ENCODE measurements around the gene PTPRD.

Gene PTPRD

DNA sequence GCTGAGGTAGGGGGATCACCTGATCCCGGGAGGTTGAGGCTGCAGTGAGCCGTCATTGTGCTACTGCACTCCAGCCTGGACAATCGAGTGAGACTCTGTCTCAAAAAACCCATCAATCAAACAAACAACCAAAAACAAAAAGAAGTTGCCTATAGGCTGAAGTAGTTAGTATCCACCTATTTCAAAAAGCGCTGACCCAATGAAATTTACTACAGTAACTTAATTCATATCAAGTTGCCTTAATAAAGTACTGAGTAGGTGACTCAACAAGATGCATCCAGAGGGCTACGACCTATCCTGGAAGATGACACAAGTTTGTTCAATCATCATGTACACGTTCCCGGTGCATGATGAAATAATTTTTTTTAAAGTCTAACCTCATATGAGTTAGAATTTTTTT, 2164.6 kb downstream of the PTPRD start:
- Histone ChIP-seq H3K9ac (ENCODE audit: low read length) (no peak overlapping the region), H3K9me3 (ENCODE audit: control insufficient read depth, low read length) (no peaks in the 10 kb centered on the region), H3K27me3 (replicated peaks; ENCODE audit: control insufficient read depth, insufficient read depth, low read length) (no peaks in the 10 kb centered on the region), H3K4me3 (ENCODE audit: low read length) (no peak overlapping the region), H3K4me1 (ENCODE audit: control insufficient read depth, insufficient read depth, low read length) (no peaks in the 10 kb centered on the region), H3K36me3 (ENCODE audit: control insufficient read depth, insufficient read depth, low read length, severe bottlenecking) (peaks cover 4% of the 10 kb centered on the region)
- no peak for DNase-seq (ENCODE audit: low read depth)

DNA sequence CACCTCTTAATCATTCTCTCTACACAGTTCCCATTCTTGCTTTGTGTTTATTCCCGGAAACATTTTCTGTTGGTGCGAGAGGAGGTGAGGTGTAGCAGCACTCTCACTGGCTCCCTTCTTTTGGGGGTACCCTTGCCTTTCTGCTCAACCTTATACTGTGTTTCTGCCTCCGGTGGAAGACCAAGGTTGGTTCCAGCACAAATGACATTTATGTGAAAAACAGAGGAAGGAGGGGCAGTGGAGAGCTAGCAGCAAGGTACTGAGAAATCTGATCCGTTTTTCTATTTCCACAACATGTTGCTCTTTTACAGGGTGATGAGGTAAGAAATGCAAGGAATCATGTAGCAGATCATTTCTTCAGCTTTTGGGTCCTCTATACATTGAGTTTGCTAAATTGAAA, 2165.2 kb downstream of the PTPRD start:
- Histone ChIP-seq H3K9ac (ENCODE audit: low read length) (no peak overlapping the region), H3K36me3 (ENCODE audit: control insufficient read depth, insufficient read depth, low read length, severe bottlenecking) (peaks cover 4% of the 10 kb centered on the region), H3K9me3 (ENCODE audit: control insufficient read depth, low read length) (no peaks in the 10 kb centered on the region), H3K27me3 (replicated peaks; ENCODE audit: control insufficient read depth, insufficient read depth, low read length) (no peaks in the 10 kb centered on the region), H3K4me3 (ENCODE audit: low read length) (no peak overlapping the region), H3K4me1 (ENCODE audit: control insufficient read depth, insufficient read depth, low read length) (no peaks in the 10 kb centered on the region)
- no peak for DNase-seq (ENCODE audit: low read depth)

DNA sequence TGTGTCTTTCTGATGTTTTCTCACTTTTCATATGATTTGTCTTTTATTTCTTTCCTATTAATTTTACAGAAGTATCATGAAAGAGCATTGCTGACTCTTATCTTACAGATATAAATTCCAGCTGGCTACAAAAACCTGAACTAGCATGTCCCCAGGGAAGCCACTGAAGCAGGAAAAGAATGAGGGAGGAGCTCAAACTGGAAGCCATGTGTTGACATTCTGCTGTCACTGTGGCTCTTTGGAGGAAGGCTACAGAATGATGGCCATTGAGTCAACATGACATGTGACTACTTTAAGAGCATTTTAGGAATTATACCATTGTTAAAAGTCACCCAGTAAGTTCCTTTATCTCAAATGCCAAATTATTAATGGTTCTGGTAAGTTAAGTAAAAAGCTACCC, 2174.9 kb downstream of the PTPRD start:
- no peaks in the 10 kb centered on the region for H3K36me3 ChIP-seq (ENCODE audit: control insufficient read depth, insufficient read depth, low read length, severe bottlenecking)
- H3K9ac ChIP-seq (ENCODE audit: low read length): no peak overlapping the region
- peaks cover 9% of the 10 kb centered on the region for H3K4me1 ChIP-seq (ENCODE audit: control insufficient read depth, insufficient read depth, low read length)
- H3K27me3 ChIP-seq (replicated peaks; ENCODE audit: control insufficient read depth, insufficient read depth, low read length): no peaks in the 10 kb centered on the region
- no peaks in the 10 kb centered on the region for H3K9me3 ChIP-seq (ENCODE audit: control insufficient read depth, low read length)
- no peak overlapping the region for H3K4me3 ChIP-seq (ENCODE audit: low read length)
- DNase-seq (ENCODE audit: low read depth): no peak

DNA sequence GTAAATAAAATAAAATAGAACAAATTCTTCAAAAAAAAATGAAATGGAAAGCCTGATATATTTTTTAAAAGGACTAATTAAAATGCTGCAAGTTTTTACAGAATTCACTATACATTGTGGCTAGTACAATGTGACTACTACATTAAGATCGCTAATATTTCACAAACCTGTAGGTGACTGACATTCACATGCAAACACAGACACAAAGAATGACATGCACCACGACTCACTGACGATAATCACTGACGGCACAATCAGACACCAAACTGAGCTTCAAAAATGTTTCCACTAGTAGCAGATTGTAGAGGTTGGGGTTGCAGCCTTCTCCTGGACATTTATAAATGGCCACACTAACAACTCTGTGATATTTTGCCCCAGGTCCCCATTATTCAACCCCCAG, 2175.5 kb downstream of the PTPRD start:
- Histone ChIP-seq H3K27me3 (replicated peaks; ENCODE audit: control insufficient read depth, insufficient read depth, low read length) (no peaks in the 10 kb centered on the region), H3K36me3 (ENCODE audit: control insufficient read depth, insufficient read depth, low read length, severe bottlenecking) (no peaks in the 10 kb centered on the region), H3K4me1 (ENCODE audit: control insufficient read depth, insufficient read depth, low read length) (peaks cover 9% of the 10 kb centered on the region), H3K9ac (ENCODE audit: low read length) (no peak overlapping the region), H3K4me3 (ENCODE audit: low read length) (no peak overlapping the region), H3K9me3 (ENCODE audit: control insufficient read depth, low read length) (no peaks in the 10 kb centered on the region)
- no peak for DNase-seq (ENCODE audit: low read depth)

DNA sequence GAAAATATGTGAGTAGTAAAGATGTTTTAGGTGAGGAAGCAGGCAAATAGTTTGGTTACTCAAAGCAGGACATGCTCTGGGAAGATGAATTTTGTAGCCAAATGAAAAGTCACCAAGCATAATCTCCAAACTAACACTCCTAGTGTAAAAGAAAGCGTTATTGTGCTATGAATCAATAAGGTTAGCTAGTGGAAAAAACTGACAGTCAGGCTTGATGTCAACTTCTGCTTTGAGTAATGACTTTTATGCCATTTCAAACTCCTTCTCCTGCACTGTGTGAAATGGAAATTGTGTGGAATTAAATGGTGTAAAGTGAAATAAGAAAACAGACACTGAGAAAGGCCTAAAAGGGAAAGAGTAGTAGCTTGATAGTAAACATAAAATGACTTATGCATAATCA, 2176.0 kb downstream of the PTPRD start:
- Histone ChIP-seq H3K4me3 (ENCODE audit: low read length) (no peak overlapping the region), H3K36me3 (ENCODE audit: control insufficient read depth, insufficient read depth, low read length, severe bottlenecking) (no peaks in the 10 kb centered on the region), H3K4me1 (ENCODE audit: control insufficient read depth, insufficient read depth, low read length) (peaks cover 9% of the 10 kb centered on the region), H3K9me3 (ENCODE audit: control insufficient read depth, low read length) (no peaks in the 10 kb centered on the region), H3K9ac (ENCODE audit: low read length) (no peak overlapping the region), H3K27me3 (replicated peaks; ENCODE audit: control insufficient read depth, insufficient read depth, low read length) (no peaks in the 10 kb centered on the region)
- DNase-seq (ENCODE audit: low read depth): no peak

DNA sequence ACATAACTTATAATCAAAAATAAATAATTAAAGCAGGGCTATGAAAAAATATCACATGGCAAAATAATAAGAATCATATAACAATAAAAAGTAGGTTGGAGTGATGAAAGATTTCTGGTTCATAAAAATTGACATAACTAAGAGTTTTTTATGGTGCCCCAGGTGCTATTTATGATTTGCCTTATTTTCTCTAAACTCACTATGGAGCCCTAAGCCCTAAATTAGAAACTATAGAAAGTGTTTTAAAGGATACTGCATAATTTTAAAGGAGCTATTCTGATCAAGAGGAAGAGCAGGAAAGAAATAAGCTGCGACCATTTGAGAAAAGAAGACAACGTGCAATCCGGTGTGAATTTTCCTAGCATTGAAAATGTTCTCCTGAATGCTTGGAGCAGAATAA, 2178.2 kb downstream of the PTPRD start:
- Histone ChIP-seq H3K36me3 (ENCODE audit: control insufficient read depth, insufficient read depth, low read length, severe bottlenecking) (no peaks in the 10 kb centered on the region), H3K9me3 (ENCODE audit: control insufficient read depth, low read length) (no peaks in the 10 kb centered on the region), H3K4me1 (ENCODE audit: control insufficient read depth, insufficient read depth, low read length) (peaks cover 9% of the 10 kb centered on the region), H3K9ac (ENCODE audit: low read length) (no peak overlapping the region), H3K27me3 (replicated peaks; ENCODE audit: control insufficient read depth, insufficient read depth, low read length) (no peaks in the 10 kb centered on the region), H3K4me3 (ENCODE audit: low read length) (no peak overlapping the region)
- DNase-seq (ENCODE audit: low read depth): no peak

DNA sequence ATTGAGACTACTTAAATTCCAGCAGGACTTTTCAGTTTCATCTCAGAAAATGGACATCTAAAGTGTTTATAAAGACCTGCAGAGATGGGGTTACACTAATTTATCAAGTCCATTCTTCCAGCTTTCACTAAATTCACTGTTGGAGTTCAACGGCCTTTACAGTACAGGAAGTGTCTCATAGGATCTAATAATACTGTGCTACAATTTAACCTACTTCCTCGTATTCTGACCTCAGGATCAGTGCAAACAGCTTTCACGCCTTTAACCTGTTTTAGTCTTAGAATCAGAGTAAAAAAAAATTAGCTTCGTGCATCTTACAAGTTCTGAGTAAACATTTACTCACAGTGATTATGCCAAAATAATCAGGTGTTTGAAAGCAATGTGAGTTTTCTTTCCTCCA, 2180.6 kb downstream of the PTPRD start:
- no peak for DNase-seq (ENCODE audit: low read depth)
- no peaks in the 10 kb centered on the region for H3K4me1 ChIP-seq (ENCODE audit: control insufficient read depth, insufficient read depth, low read length)

DNA sequence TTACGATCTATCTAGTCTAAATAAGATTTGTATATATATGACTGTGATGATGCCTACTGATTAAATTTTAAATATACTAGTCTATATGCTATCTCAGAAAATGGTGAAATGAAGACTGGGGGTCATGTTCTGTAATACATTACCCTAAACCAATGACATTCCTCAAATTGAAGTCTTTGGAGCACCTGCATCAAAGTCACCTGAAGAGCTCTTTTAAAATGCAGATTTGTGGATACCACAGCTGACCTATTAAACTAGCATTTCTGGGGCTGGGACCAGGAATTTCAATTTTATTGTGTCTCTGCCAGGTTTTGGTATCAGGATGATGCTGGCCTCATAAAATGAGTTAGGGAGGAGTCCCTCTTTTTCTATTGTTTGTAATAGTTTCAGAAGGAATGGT, 2181.3 kb downstream of the PTPRD start:
- Histone ChIP-seq H3K36me3 (ENCODE audit: control insufficient read depth, insufficient read depth, low read length, severe bottlenecking) (no peaks in the 10 kb centered on the region), H3K27me3 (replicated peaks; ENCODE audit: control insufficient read depth, insufficient read depth, low read length) (no peaks in the 10 kb centered on the region)
- no peak for DNase-seq (ENCODE audit: low read depth)

More for the DNA sequence above, 2180.6 kb downstream of the PTPRD start:
- Histone ChIP-seq H3K9me3 (ENCODE audit: control insufficient read depth, low read length) (no peaks in the 10 kb centered on the region), H3K4me3 (ENCODE audit: low read length) (no peak overlapping the region), H3K9ac (ENCODE audit: low read length) (no peak overlapping the region), H3K27me3 (replicated peaks; ENCODE audit: control insufficient read depth, insufficient read depth, low read length) (no peaks in the 10 kb centered on the region), H3K36me3 (ENCODE audit: control insufficient read depth, insufficient read depth, low read length, severe bottlenecking) (no peaks in the 10 kb centered on the region)

DNA sequence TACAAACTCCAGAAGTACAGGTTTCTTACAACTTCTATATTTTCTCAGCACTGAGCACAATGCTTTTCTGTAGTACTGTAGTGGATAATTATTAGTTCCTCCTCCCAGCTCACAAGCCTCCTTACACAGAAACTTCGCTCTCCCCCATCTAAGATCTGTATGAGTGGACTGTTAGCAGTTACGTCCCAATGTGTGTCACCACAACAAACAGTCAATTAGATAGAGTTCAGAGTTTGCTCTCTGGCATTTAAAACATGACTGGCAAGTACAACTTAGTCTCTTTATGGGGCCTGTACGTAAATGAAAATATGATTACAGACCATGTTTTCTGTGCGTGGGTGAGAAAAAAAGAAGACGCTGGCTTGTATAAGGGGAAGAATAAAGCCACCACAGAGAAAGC, 2181.9 kb downstream of the PTPRD start:
- Histone ChIP-seq H3K27me3 (replicated peaks; ENCODE audit: control insufficient read depth, insufficient read depth, low read length) (no peaks in the 10 kb centered on the region), H3K9ac (ENCODE audit: low read length) (no peak overlapping the region), H3K36me3 (ENCODE audit: control insufficient read depth, insufficient read depth, low read length, severe bottlenecking) (no peaks in the 10 kb centered on the region), H3K9me3 (ENCODE audit: control insufficient read depth, low read length) (no peaks in the 10 kb centered on the region), H3K4me3 (ENCODE audit: low read length) (no peak overlapping the region), H3K4me1 (ENCODE audit: control insufficient read depth, insufficient read depth, low read length) (no peaks in the 10 kb centered on the region)
- DNase-seq (ENCODE audit: low read depth): no peak

More for the DNA sequence above, 2181.3 kb downstream of the PTPRD start:
- Histone ChIP-seq H3K4me3 (ENCODE audit: low read length) (no peak overlapping the region), H3K9ac (ENCODE audit: low read length) (no peak overlapping the region), H3K4me1 (ENCODE audit: control insufficient read depth, insufficient read depth, low read length) (no peaks in the 10 kb centered on the region), H3K9me3 (ENCODE audit: control insufficient read depth, low read length) (no peaks in the 10 kb centered on the region)

DNA sequence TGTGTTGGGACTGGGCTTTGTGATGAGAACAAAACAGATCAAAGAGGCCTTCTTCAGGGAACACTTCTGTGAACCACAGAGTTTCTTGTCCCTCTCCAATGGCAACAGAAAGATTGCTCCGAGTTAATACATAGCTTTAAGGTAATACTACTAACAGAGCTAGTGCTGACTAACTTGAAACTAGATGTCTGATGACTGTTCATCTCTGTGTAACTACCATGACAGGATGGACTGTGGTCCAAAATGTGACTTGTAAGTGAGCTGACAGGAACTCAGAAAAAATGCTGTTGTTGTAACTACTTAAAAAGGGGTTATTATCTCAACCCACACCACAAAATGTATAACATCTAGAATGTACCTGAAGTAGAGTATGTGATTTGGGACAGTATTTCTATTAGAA, 2183.0 kb downstream of the PTPRD start:
- H3K27me3 ChIP-seq (replicated peaks; ENCODE audit: control insufficient read depth, insufficient read depth, low read length): no peaks in the 10 kb centered on the region
- no peaks in the 10 kb centered on the region for H3K36me3 ChIP-seq (ENCODE audit: control insufficient read depth, insufficient read depth, low read length, severe bottlenecking)
- no peak overlapping the region for H3K4me3 ChIP-seq (ENCODE audit: low read length)
- H3K9me3 ChIP-seq (ENCODE audit: control insufficient read depth, low read length): no peaks in the 10 kb centered on the region
- no peak for DNase-seq (ENCODE audit: low read depth)
- no peak overlapping the region for H3K9ac ChIP-seq (ENCODE audit: low read length)
- H3K4me1 ChIP-seq (ENCODE audit: control insufficient read depth, insufficient read depth, low read length): no peaks in the 10 kb centered on the region

DNA sequence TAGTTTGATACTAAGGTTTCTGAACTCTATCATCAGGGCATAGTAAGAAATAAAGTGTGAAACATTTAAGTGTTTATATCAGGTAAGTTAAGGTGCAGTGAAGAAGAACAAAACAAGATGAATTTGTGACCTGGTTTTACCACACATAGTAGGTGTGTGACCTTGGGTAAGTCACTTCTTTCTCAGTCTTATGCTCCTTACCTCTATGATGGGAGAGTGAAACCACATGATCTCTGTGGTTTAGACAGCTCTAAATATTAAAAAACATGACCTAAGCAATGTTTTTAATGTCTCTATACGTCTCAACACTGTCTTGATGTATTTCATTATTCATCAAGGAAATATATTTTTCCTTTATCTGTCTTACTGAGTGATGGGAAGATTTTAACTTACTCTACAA, 2183.6 kb downstream of the PTPRD start:
- H3K4me1 ChIP-seq (ENCODE audit: control insufficient read depth, insufficient read depth, low read length): no peaks in the 10 kb centered on the region
- no peaks in the 10 kb centered on the region for H3K36me3 ChIP-seq (ENCODE audit: control insufficient read depth, insufficient read depth, low read length, severe bottlenecking)
- no peaks in the 10 kb centered on the region for H3K27me3 ChIP-seq (replicated peaks; ENCODE audit: control insufficient read depth, insufficient read depth, low read length)
- H3K9me3 ChIP-seq (ENCODE audit: control insufficient read depth, low read length): no peaks in the 10 kb centered on the region
- no peak overlapping the region for H3K4me3 ChIP-seq (ENCODE audit: low read length)
- H3K9ac ChIP-seq (ENCODE audit: low read length): no peak overlapping the region
- no peak for DNase-seq (ENCODE audit: low read depth)

DNA sequence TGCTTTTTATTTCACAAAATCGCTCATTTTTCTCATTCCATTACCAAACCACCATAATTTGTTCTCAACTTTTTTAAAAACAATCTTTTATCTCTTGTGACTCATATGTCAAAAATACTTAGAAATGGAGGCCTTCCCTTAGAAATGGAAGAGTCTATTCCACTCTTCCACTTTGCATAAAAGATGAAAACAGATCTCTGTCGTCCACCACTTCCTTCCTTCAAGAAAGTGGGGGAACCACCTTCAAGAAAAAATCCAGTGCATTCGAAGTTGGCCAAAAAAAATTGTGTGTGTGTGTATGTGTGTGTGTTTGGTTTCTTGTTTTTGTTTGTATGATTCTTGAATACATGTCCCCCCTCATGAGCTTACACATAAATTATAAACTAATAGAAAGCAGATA, 2184.4 kb downstream of the PTPRD start:
- Histone ChIP-seq H3K4me3 (ENCODE audit: low read length) (no peak overlapping the region), H3K27me3 (replicated peaks; ENCODE audit: control insufficient read depth, insufficient read depth, low read length) (no peaks in the 10 kb centered on the region), H3K4me1 (ENCODE audit: control insufficient read depth, insufficient read depth, low read length) (no peaks in the 10 kb centered on the region), H3K9me3 (ENCODE audit: control insufficient read depth, low read length) (no peaks in the 10 kb centered on the region), H3K36me3 (ENCODE audit: control insufficient read depth, insufficient read depth, low read length, severe bottlenecking) (no peaks in the 10 kb centered on the region), H3K9ac (ENCODE audit: low read length) (no peak overlapping the region)
- DNase-seq (ENCODE audit: low read depth): no peak
